ENCODE results near the gene SCUBE3. TPM values are rescaled to one million over a fixed set of nuclear protein-coding genes. Genes with fewer than 3 reads are reported as not detected.

SCUBE3 gene
- total RNA-seq, 1 donor from 2014 or later: 8.8 TPM

DNA sequence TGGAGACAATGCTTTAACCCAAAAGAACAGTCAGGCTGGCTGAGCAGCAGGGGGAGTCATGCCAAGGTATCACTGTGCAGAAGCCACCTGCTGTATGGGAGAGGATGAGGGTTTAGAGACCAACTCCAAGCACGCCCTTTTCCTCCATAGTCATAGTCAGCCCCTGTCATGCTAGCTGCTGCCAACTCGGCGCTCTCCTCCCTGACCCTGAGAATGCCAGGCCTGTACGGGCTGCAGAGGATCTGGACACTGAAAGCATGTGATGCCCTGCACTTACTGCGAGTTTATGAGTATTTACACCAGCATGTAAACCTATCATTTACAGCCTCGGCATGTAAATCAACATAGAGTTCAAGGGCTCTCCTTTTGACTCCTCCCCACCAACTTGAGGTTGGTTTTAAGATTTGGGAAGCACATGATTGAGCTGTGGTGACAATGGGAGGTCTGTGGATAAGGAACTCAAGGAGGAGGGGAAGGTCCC is 11.7 kb upstream of the SCUBE3 start:
- TF ChIP-seq, protein P1, sequence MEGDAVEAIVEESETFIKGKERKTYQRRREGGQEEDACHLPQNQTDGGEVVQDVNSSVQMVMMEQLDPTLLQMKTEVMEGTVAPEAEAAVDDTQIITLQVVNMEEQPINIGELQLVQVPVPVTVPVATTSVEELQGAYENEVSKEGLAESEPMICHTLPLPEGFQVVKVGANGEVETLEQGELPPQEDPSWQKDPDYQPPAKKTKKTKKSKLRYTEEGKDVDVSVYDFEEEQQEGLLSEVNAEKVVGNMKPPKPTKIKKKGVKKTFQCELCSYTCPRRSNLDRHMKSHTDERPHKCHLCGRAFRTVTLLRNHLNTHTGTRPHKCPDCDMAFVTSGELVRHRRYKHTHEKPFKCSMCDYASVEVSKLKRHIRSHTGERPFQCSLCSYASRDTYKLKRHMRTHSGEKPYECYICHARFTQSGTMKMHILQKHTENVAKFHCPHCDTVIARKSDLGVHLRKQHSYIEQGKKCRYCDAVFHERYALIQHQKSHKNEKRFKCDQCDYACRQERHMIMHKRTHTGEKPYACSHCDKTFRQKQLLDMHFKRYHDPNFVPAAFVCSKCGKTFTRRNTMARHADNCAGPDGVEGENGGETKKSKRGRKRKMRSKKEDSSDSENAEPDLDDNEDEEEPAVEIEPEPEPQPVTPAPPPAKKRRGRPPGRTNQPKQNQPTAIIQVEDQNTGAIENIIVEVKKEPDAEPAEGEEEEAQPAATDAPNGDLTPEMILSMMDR (IDR thresholded peaks at IDR 0.05; ENCODE audit: borderline replicate concordance): no peak
- Histone ChIP-seq H3K27ac (replicated peaks) (peak overlapping the region; percentile 27), H3K4me1 (peaks cover 24% of the 10 kb centered on the region), H3K4me3 (no peak overlapping the region), H3K36me3 (no peaks in the 10 kb centered on the region), H3K27me3 (ENCODE audit: low read depth) (peaks cover 8% of the 10 kb centered on the region), H3K9me3 (replicated peaks) (no peaks in the 10 kb centered on the region)
- DNase-seq: peak; percentile 30
- intact Hi-C loops (cut with micrococcal nuclease): loop anchor here (10.0 kb wide), 1 partner anchor 57 kb away; the partner anchor contains the start of gene TCP11

DNA sequence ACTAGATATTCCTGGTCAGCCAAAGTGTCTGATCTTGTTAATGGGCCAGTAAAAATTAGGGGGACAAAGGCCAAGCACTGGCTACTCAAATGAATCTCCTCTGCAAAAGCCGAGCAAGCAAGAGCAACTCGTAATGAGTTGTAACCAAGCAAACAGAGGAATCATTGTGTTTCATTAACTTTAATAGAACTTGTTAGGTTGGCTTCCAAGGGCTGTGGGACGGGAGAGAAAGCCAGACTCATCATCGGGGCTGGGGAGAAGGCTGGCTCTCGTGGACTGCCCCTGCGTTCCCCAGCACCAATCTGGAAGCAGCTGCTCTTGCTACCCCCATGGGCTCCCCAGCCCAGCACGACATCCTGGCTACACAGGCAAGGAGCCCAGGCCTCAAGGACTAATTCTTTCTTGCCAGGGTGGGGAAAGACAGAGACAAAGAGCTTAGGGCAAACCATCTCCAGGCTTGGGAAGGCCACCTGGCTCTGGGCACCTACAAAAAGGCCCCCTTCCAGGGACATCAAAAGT is 10.5 kb upstream of the SCUBE3 start:
- Histone ChIP-seq H3K27me3 (ENCODE audit: low read depth) (peaks cover 17% of the 10 kb centered on the region), H3K27ac (replicated peaks) (no peak overlapping the region), H3K9me3 (replicated peaks) (no peaks in the 10 kb centered on the region), H3K36me3 (no peaks in the 10 kb centered on the region), H3K4me3 (no peak overlapping the region), H3K4me1 (peaks cover 24% of the 10 kb centered on the region)
- TF ChIP-seq, protein P1 (IDR thresholded peaks at IDR 0.05; ENCODE audit: borderline replicate concordance): no peak
- DNase-seq: no peak
- intact Hi-C loops (cut with micrococcal nuclease): loop anchor here (10.0 kb wide), 1 partner anchor 58 kb away; the partner anchor contains the start of gene TCP11

DNA sequence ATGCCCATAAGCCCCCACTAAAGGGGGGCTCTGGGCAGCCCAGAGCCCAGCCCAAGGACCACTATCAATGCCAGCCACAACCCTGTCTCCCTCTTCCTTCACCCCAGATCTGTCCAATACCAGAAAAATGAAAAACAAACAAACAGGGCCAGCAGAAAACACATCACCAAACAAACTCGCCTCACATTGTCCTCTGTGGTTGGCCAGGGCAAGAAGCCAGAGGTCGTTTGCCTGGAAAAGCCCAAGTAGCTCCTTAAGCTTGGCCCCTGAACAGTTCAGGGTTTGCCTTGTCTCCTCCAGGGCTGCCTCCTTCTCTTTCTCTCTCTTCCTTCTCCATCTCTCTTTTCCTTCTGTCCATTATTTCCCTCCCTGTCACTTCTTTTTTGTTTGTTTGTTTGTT is 10.1 kb upstream of the SCUBE3 start:
- Histone ChIP-seq H3K4me3 (no peak overlapping the region), H3K27ac (replicated peaks) (no peak overlapping the region), H3K4me1 (peaks cover 24% of the 10 kb centered on the region), H3K27me3 (ENCODE audit: low read depth) (peaks cover 17% of the 10 kb centered on the region), H3K36me3 (no peaks in the 10 kb centered on the region), H3K9me3 (replicated peaks) (no peaks in the 10 kb centered on the region)
- TF ChIP-seq, protein P1 (IDR thresholded peaks at IDR 0.05; ENCODE audit: borderline replicate concordance): no peak
- DNase-seq: no peak
- intact Hi-C loops (cut with micrococcal nuclease): loop anchor here (10.0 kb wide), 1 partner anchor 59 kb away; the partner anchor contains the start of gene TCP11

DNA sequence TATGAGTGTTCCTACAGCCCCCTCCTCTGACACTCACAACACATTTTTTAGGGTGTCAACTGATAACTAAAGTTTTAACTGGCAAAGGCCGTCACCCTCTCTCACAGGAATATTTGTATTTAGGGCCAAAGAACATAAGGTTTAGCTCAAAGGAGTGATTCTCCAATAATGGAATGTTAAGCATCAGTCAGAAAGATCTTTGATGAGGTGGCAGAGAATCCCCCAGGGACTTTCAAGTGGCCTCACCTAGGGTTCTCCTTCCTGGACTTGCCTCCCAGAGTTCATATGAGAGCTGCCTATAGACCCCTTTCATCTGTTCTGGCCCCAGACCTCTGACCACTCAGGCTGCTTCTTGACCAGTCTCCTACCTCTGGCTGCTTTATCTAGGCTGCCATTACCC is 7.4 kb upstream of the SCUBE3 start:
- no peaks in the 10 kb centered on the region for H3K36me3 ChIP-seq

DNA sequence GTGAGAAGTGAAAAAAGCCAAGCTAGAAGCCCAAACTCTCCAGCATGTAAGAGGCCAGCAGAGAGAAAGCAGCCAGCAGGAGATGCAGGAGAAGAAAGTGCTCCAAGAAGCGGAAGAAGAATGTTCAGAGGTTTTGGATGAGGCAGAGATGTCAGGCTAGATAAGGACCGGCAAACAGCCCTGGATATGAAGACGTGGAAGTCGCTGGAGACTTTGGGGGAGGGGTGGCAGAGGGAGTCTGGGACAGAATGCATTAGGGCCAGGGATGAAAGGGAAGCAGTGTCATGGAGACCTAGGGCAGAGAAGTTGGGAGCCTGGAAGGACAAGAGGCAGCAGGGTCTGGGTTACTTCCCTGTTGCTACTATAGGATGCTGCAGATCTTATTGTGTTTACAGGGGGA is 5.3 kb upstream of the SCUBE3 start:
- H3K27ac ChIP-seq (replicated peaks): no peak overlapping the region
- H3K4me3 ChIP-seq: no peak overlapping the region
- TF ChIP-seq, protein P1 (IDR thresholded peaks at IDR 0.05; ENCODE audit: borderline replicate concordance): no peak
- H3K9me3 ChIP-seq (replicated peaks): no peaks in the 10 kb centered on the region
- H3K36me3 ChIP-seq: no peaks in the 10 kb centered on the region
- no peak for DNase-seq
- intact Hi-C loops (cut with micrococcal nuclease): loop anchor here (10.0 kb wide), 1 partner anchor 64 kb away; the partner anchor contains the start of gene TCP11
- H3K27me3 ChIP-seq (ENCODE audit: low read depth): peaks cover 44% of the 10 kb centered on the region
- peaks cover 10% of the 10 kb centered on the region for H3K4me1 ChIP-seq

More for the DNA sequence above, 7.4 kb upstream of the SCUBE3 start:
- no peaks in the 10 kb centered on the region for H3K9me3 ChIP-seq (replicated peaks)
- TF ChIP-seq, protein P1 (IDR thresholded peaks at IDR 0.05; ENCODE audit: borderline replicate concordance): no peak
- no peak overlapping the region for H3K4me3 ChIP-seq
- no peak for DNase-seq
- peaks cover 24% of the 10 kb centered on the region for H3K4me1 ChIP-seq
- H3K27me3 ChIP-seq (ENCODE audit: low read depth): peaks cover 24% of the 10 kb centered on the region
- intact Hi-C loops (cut with micrococcal nuclease): loop anchor here (10.0 kb wide), 1 partner anchor 62 kb away; the partner anchor contains the start of gene TCP11
- H3K27ac ChIP-seq (replicated peaks): no peak overlapping the region

Data from left ventricle myocardium inferior (tissue), 1 donor.